ENCODE measurements around the gene HELB.
"Not testable (repeated sequence)": the region's sequence is repeated elsewhere in the genome, so short reads cannot be mapped to it uniquely, and the experiment has no call there.

HELB gene

GRCh38 chr12:66302827-66303169 is 505 bp downstream of the HELB start:
- no peak for DNase-seq (ENCODE audit: low spot score)
- no peak for FAIRE-seq

- not testable (repeated sequence) for FAIRE-seq; DNase-seq (ENCODE audit: low spot score)
Observed at GRCh38 chr12:66303316-66303804, 1.1 kb downstream of the HELB start.

DNA sequence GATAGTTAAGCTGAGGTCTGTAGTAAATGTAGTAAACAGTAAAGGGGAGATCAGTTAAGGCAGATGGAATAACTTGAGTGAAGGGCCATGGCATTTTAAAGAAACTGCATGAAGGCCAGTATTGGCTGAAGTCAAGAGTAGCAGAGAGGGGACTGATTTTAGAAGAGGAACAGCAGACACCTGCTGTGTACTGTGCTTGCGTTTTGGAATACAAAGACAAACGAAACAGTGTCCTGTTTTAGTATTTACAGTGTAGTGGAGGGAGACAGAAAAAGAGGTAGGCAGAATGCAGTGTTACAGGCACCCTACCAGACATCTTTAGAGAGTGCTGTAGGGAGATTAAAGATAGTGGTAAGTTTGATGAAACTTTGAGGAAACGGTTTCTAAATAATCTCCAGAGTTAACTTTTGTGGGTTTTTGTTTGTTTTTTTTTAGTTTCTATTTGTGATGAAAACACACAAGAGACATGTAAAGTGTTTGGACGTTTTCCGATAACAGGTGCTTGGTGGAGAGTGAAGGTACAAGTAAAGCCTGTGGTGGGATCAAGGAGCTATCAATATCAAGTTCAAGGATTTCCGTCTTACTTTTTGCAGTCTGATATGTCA is 2.1 kb downstream of the HELB start:
- FAIRE-seq: no peak
- DNase-seq (ENCODE audit: low spot score): no peak

DNA sequence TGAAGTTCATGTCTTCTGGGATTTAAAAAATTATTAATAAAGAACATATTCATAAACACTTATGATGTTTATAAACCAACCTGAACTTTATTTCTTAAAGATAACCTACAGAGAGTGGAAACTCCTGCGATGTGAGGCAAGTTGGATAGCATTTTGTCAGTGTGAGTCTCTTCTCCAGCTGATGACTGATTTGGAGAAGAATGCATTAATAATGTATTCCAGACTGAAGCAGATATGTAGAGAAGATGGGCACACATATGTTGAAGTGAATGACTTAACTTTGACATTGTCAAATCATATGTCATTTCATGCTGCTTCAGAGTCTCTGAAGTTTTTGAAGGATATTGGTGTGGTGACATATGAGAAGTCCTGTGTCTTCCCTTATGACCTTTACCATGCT is 7.3 kb downstream of the HELB start:
- DNase-seq (ENCODE audit: low spot score): no peak
- FAIRE-seq: no peak

DNA sequence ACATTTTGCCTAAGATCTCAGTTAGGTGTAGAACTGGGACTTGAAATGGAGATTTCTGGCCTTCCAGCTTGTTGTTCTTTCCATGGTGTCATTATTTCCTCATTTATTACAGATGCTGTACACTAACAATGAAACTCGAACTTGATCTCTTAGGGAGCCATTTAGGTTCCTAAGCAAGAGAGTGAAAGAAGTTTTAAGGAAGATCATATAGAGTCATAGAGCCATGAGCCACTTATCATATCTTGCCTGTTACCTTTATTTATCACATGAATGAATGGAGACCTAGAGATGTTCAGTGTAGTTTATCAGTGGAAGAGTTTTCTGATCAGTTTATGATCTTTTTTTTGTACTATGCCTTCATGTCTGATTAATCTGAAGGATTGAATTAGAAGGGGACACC is 9.9 kb downstream of the HELB start:
- FAIRE-seq: no peak
- no peak for DNase-seq (ENCODE audit: low spot score)

- DNase-seq (ENCODE audit: low spot score): no peak
- FAIRE-seq: no peak
Observed at GRCh38 chr12:66314278-66314677, 12.0 kb downstream of the HELB start.

DNA sequence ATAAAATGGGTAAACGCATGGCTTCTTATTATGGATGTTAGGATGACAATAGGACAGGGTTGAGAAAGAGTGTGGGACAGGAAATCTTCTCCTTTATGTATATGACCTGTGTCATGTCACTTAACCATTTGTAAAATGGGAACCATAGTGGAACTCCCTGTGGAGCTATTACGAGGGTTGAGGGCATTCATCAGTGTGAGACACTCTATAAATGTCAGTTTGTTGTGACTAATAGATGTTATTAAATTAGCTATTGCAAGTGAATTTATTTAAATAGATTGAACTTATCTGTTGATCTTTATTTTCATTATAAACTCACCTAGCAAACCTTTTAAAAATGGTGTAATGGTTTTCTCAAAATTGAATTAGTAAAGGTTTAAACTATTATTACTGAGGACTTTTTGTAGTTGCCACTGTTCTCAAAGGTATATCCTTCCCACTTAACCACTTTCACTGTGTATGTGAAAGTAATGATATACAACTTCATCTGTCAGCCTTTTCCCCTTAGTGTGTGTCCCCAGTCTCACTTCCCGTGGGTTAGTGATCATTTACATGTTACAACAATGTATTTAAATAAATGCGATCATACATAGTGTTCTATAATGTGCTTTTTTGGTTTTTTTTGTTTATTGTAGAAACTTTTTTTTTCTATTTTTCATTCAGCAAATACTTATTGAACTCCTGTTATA is 17.1 kb downstream of the HELB start:
- DNase-seq (ENCODE audit: low spot score) (no peak), FAIRE-seq (no peak)

DNA sequence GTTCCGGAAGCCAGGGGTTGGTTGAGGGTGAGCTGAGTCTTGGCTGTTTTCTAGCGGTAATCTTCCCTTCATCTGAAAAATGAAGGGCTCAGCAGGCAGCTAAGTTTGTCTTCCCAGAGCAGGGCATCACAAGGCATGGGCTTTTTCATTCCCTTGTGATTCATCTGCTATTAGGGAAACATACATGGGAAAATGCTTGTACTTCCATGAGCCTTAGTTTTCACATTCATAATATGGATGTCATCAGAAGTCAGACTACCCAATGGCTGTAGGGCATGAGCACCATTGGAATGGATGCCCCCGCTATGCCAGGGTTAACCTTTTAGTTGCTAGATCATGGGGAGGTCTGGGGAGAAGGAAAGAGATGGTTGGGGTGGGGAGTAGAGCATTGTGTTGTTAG is 18.7 kb downstream of the HELB start:
- no peak for FAIRE-seq
- DNase-seq (ENCODE audit: low spot score): no peak

DNA sequence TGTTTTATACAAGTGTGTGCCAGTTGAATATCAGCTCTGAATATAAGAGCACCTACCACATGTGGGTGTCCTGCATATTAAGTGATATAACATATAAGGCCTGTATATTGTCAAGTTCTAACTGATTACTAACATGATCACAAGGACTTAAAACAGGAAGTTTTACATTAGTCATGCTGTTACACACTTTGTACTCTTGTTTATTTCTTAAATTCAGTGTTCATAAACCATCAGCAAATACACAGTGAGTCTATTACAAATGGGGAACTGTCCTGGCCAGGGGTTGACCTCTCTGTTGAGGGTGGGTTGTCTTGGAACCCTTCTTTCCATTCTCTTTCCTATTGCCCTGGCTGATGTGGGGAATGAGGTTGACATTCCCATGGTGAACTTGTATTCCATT is 19.1 kb downstream of the HELB start:
- DNase-seq (ENCODE audit: low spot score) (no peak), FAIRE-seq (no peak)

DNA sequence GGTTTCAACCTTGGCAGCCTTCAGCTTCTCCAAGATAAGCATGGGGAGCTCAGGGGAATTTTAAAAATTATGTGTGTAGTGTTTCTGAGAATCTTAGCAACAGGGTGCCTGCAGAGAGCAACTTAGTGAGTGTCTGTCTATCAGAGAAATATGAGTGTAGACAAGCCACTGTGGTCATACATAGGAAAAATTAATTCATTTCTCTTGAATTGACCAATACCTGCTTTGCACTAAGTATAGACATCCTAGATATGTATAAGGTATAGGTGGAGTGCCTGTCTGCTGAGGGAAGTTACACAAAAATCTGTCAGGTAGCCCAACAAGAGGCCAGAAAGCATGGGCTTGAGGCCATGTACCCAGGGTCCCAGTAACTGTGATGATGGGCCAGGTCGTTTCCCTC is 20.7 kb downstream of the HELB start:
- FAIRE-seq (no peak), DNase-seq (ENCODE audit: low spot score) (no peak)

- DNase-seq (ENCODE audit: low spot score): no peak
- no peak for FAIRE-seq
Observed at GRCh38 chr12:66329941-66330340, 27.6 kb downstream of the HELB start.

DNA sequence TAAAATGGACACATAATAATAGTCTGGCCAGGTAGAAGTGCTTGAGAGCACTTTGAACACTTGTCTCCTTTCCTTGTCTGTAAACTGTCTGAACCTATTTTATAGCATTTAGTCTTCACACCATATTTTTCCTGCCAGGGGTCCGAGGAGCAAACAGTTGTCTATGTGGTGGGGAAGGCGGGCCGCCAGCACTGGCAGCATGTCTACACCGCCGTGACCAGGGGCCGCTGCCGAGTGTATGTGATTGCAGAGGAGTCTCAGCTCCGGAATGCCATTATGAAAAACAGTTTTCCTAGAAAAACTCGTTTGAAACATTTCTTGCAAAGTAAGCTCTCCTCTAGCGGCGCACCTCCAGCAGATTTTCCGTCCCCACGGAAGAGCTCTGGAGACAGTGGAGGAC is 28.7 kb downstream of the HELB start:
- FAIRE-seq: no peak
- no peak for DNase-seq (ENCODE audit: low spot score)

GRCh38 chr12:66331814-66332213 is 29.5 kb downstream of the HELB start:
- DNase-seq (ENCODE audit: low spot score) (no peak), FAIRE-seq (no peak)

DNA sequence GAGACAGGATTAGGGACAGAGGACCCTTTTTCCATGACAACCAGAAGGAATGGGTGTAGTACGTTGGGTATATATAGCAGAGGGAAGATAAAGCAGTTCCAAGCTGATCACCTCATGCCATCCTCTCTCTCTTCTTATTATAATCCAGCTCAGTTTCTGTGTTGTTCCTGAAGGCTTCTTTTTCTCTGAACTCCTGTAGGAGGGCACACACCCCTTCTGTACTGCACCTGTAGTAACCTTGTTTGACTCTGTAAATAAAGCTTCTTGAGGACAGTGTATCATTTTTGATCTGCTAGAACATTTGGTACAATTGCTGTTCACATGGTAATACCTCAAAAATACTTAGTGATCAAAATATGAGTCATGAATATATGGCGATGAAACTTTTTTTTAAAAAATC is 33.5 kb downstream of the HELB start:
- no peak for FAIRE-seq

DNA sequence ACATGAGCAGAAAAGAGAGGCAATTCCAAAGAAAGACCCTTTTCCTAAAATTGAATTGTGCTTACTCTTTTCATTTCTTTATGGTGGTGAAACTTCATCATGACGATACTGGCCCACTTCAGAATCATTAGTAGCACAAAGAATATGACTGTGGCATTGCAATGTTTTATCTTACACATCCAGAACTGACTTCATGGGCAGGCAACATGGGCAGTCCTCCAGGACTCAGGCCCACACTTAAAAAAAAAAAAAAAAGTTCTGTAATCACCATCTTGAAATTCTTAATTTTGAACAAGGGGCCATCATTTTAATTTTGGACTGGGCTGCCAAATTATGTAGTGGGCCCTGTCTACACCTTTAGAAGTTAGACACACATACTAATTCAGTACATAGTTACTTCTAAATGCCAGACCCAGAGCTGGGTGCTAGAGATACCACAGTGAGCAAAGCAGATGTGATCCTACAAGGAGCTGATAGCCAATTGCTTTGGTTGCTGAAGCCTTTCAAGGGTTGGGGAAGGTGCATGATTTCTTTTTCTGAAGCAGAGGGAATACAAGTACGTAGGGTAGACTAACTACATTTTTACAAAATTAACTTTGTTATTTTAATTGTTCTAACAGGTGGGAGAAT is 35.2 kb downstream of the HELB start:
- DNase-seq (ENCODE audit: low spot score) (no peak), FAIRE-seq (no peak)

More for the DNA sequence above, 33.5 kb downstream of the HELB start:
- no peak for DNase-seq (ENCODE audit: low spot score)

- FAIRE-seq (no peak), DNase-seq (ENCODE audit: low spot score) (no peak)
Observed at GRCh38 chr12:66340131-66340530, 37.8 kb downstream of the HELB start.

GRCh38 chr12:66341126-66341525 is 38.8 kb downstream of the HELB start:
- FAIRE-seq (no peak), DNase-seq (ENCODE audit: low spot score) (no peak)

DNA sequence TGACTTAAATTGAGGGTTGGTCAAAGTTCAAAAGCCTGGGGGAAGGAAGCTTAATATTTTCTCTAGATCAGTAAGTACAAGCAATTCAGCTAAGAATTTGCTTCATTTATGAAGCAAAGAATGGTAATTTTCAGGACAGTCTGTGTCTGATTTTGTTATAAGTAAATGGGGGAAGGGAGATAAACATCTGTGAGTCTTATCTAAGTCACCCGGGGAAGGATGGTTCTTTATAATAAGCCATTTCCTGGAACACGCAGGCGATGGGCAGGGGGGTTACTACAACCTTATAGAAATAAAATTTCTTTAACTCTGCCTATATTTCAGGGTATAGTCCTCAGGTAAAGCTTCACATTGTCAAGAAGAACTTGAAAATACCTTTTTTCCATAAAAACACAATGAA is 42.9 kb downstream of the HELB start:
- DNase-seq (ENCODE audit: low spot score) (no peak), FAIRE-seq (no peak)

DNA sequence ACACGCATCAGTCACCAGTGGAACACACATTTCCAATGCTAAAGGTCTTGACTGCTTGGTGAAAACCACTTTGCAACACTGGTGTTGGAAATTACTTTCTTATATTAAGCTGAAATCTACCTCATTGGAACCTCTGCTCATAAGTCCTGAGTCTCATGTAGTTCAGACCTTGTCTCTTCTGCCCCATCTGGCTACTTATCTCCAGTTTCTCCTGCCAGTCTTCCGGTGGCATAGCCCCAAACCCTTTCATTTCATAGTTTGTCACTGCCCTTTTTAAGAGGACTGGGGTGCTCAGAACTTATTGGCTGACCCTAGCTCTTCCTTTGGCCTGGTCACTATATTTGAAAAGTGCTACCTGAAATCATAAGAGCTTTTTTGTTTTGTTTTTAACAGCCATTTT is 43.7 kb downstream of the HELB start:
- FAIRE-seq (no peak), DNase-seq (ENCODE audit: low spot score) (no peak)

- DNase-seq (ENCODE audit: low spot score) (no peak), FAIRE-seq (no peak)
Observed at GRCh38 chr12:66351301-66351700, 49.0 kb downstream of the HELB start.

DNA sequence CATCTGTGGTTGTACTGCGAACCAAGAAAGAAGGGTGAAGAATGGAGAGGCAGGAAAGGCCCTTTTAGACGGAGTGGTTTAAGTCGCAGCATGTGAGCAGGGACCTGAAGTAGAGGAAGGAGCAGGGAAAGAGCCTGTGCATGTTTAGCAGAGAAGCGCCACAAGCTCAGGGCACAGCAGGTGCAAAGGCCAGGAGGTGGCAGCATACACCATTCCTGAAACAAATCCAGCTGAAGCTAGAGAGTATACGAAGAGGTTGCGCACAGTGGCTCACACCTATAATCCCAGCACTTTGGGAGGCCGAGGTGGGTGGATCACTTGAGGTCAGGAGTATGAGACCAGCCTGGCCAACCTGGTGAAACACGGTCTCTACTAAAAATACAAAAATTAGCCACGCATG is 49.9 kb downstream of the HELB start:
- DNase-seq (ENCODE audit: low spot score) (no peak), FAIRE-seq (no peak)

DNA sequence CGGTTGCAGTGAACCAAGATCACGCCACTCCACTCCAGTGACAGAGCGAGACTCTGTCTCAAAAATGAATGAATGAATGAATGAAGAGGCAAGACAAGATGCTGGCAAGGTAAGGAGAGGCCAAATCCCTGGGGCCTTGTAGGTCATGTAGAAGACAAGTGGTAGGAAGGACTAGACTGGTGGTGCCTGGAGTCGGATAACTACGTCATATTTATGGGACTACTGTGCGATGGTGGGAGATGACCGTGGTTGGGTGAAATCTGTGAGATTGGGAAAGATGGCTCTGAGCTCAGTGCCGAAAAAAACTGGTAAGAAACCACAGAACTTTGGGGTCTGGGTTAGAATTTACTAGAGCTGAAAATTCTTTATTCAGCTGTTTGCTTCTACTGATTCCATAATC is 50.6 kb downstream of the HELB start:
- no peak for DNase-seq (ENCODE audit: low spot score)
- FAIRE-seq: no peak

GRCh38 chr12:66354291-66354690 is 52.0 kb downstream of the HELB start:
- DNase-seq (ENCODE audit: low spot score) (no peak), FAIRE-seq (no peak)

Measured in RCC 7860 (cell line).